Right lobe of liver (tissue), 4 donors: ENCODE results near the gene ZBED5.
"Not testable (repeated sequence)": the region's sequence is repeated elsewhere in the genome, so short reads cannot be mapped to it uniquely, and the experiment has no call there.

ENCODE experiments used
- CTCF ChIP-seq, 4 donors: fragments of 200-600 bp in 3 of 4; fragments of 450-650 bp in 1 of 4; IDR thresholded peaks; one replicate each; pipeline versions ENCODE4 v1.5.1 to v1.8.0; 2016 to 2022; ENCODE audit warnings: antibody characterized with exemption in 4 of 4, mild to moderate bottlenecking in 2 of 4
- POLR2A ChIP-seq: fragments of 450-650 bp; IDR thresholded peaks from one replicate; pipeline ENCODE4 v1.6.1; 2017; ENCODE audit warnings: antibody characterized with exemption, mild to moderate bottlenecking
- donor health status: DM: no; HTN: no; CAD: no.
- donor health status: DM: no; HTN: no; CAD: no.
- donor health status: DM: no; HTN: yes; CAD: no.

GRCh38 chr11:10836884-10837283 is 21.0 kb downstream of the ZBED5 start:
- TF ChIP-seq CTCF (IDR thresholded peaks at IDR 0.05); POLR2A: not testable (repeated sequence)
